ENCODE results near the gene OR4M1.
"Not testable (repeated sequence)": the region's sequence is repeated elsewhere in the genome, so short reads cannot be mapped to it uniquely, and the experiment has no call there.

Gene OR4M1

GRCh38 chr14:19823765-19824164 is 50.5 kb downstream of the OR4M1 start:
- peak; percentile 93 for DNase-seq

DNA sequence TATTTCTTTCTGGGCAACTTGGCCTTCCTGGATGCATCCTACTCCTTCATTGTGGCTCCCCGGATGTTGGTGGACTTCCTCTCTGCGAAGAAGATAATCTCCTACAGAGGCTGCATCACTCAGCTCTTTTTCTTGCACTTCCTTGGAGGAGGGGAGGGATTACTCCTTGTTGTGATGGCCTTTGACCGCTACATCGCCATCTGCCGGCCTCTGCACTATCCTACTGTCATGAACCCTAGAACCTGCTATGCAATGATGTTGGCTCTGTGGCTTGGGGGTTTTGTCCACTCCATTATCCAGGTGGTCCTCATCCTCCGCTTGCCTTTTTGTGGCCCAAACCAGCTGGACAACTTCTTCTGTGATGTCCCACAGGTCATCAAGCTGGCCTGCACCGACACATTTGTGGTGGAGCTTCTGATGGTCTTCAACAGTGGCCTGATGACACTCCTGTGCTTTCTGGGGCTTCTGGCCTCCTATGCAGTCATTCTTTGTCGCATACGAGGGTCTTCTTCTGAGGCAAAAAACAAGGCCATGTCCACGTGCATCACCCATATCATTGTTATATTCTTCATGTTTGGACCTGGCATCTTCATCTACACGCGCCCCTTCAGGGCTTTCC is 54.4 kb downstream of the OR4M1 start:
- not testable (repeated sequence) for DNase-seq

DNA sequence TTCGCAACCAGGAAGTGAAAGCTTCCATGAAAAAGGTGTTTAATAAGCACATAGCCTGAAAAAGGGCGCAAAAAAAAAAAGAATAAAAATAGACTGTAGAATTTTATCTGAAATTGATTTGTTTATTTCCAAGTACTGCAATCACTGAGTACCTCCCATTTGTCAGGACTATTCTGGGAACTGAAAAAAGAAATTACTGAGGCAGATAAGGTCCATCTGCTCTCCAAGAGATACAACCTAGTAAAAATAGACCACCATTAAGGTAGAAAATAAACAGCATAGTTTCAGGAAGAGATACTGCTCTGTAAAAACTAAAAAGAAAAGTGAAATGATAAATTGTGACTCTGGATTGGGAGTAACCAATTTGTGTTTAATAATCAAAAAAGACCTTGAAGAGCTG is 55.0 kb downstream of the OR4M1 start:
- DNase-seq, result no peak

All from NCI-H226 (cell line).